Endodermal cell (in vitro differentiated cells): Measurements from ENCODE around the gene XXYLT1. TPM values are rescaled to one million over a fixed set of nuclear protein-coding genes. Genes with fewer than 3 reads are reported as not detected.

Experiments
- DNase-seq: peaks from one replicate; pipeline ENCODE4 v3.0.0-alpha.2; 2017
- H3K27ac ChIP-seq: 2 replicates; pipeline ENCODE4 v1.5.1; 2013; ENCODE audit warnings: mild to moderate bottlenecking, low read depth, low read length, moderate library complexity
- H3K27me3 ChIP-seq: 2 replicates; pipeline ENCODE4 v1.6.1; 2013; ENCODE audit warnings: mild to moderate bottlenecking, low read length, moderate library complexity; ENCODE audit not compliant: insufficient read depth, control insufficient read depth, poor library complexity, severe bottlenecking
- H3K36me3 ChIP-seq: 2 replicates; pipeline ENCODE4 v1.7.0; 2013; ENCODE audit warnings: mild to moderate bottlenecking, low read length, moderate library complexity; ENCODE audit not compliant: control insufficient read depth, insufficient read depth
- H3K4me1 ChIP-seq: one replicate; pipeline ENCODE4 v1.7.0; 2013; ENCODE audit warnings: low read length; ENCODE audit not compliant: control insufficient read depth, insufficient read depth
- H3K4me3 ChIP-seq: 2 replicates; pipeline ENCODE4 v1.5.1; 2013; ENCODE audit warnings: mild to moderate bottlenecking, low read length, moderate library complexity
- H3K9ac ChIP-seq: 2 replicates; pipeline ENCODE4 v1.6.1; 2013; ENCODE audit warnings: mild to moderate bottlenecking, low read length, moderate library complexity; ENCODE audit not compliant: poor library complexity, severe bottlenecking; ENCODE audit errors: extremely low read depth
- H3K9me3 ChIP-seq: 2 replicates; pipeline ENCODE4 v1.6.1; 2013; ENCODE audit warnings: mild to moderate bottlenecking, low read length, moderate library complexity; ENCODE audit not compliant: control insufficient read depth
- H3K27ac Mint-ChIP-seq: 2 replicates; pipeline ENCODE4 v1.8.0; 2020; ENCODE audit warnings: mixed read lengths
- H3K27me3 Mint-ChIP-seq: 2 replicates; pipeline ENCODE4 v1.8.0; 2021; ENCODE audit warnings: mild to moderate bottlenecking, mixed read lengths; ENCODE audit not compliant: insufficient read depth
- H3K36me3 Mint-ChIP-seq: 2 replicates; pipeline ENCODE4 v1.8.0; 2020; ENCODE audit warnings: low read depth, mixed read lengths
- H3K4me1 Mint-ChIP-seq: 2 replicates; pipeline ENCODE4 v1.8.0; 2020; ENCODE audit warnings: mixed read lengths
- H3K4me3 Mint-ChIP-seq: 2 replicates; pipeline ENCODE4 v1.8.0; 2020; ENCODE audit warnings: mild to moderate bottlenecking, moderate library complexity, mixed read lengths
- H3K9me3 Mint-ChIP-seq: 2 replicates; pipeline ENCODE4 v1.8.0; 2020; ENCODE audit warnings: mild to moderate bottlenecking, mixed read lengths
- WGBS, 2 experiments: methylation state at CpG; one replicate each; pipeline versions ENCODE4 v1.1.5 to v1.1.7; 2013; ENCODE audit warnings: missing lambda C conversion rate in 2 of 2, mixed read lengths in 1 of 2; ENCODE audit not compliant: insufficient coverage in 1 of 2, insufficient read length in 1 of 2; 5-methylcytosine and 5-hydroxymethylcytosine counted together
- total RNA-seq, 2 donors: library from RNA; stranded (reverse); fragmentation: NEBNext Ultra II Directional in 1 of 2; extraction: Animal tissue kit (Norgen Biotek cat#: 25700) in 1 of 2; gene quantifications; 2 replicates in 1 of 2; 3 replicates in 1 of 2; pipeline ENCODE4 v1.2.1, GENCODE V29; 2021
- TF ChIP-seq, protein P1 (sequence below): fragments of 200-600 bp; sonication (generic); conservative IDR thresholded peaks from 2 replicates; pipeline ENCODE4 v1.5.0; 2021; ENCODE audit warnings: antibody characterized with exemption, mild to moderate bottlenecking

The XXYLT1 gene
- total RNA-seq, 2 donors from 2014 or later: 35.5 to 38.3 TPM

DNA sequence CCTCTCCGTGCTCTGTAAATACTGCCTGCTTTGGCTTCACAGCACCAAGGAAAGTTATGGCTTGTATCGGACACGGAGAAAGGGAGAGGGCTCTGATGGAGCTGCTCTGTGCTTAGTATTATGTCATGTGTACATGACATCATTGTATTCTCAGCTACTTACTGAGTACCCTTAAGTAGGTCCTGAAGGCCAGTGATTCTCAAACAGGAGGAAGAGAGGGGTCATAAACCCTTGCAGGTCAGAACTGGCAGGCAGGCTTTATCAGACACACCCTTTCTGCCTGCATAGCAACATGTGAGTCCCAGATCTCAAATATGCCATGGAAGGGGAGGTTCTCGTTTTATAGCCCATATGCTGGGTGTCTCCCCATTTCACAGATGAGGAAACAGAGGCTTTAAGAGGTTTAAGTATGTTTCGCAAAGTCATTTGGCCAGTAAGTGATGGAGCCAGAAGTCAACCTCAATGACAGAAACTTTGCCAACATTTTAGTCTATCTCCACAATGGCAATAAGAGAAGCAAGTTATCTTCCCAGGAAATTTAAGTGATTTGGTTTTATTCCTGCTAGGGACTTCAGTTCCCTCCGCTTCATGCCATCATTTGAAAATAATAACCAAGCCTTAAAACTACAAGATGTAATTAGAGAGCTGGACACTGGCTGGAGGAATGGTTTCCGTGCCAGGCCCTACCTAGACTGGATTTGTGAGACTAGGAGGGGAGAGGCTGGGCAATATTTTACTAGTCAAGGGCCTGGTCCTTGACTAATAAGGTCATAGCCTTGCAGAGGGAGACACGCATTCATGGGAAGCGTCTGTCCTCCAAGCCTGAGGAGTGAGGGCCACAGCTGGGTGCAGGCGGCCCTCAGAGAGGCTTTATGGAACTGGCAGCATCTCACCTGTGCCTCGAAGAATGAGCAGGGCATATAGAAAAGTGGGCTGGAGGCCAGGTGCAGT is 133.0 kb downstream of the XXYLT1 start:
- peaks cover 10% of the 10 kb centered on the region for H3K4me1 Mint-ChIP-seq
- peaks cover 25% of the 10 kb centered on the region for H3K36me3 Mint-ChIP-seq
- Histone ChIP-seq H3K9ac (no peak overlapping the region), H3K4me3 (no peak overlapping the region), H3K36me3 (peaks cover 21% of the 10 kb centered on the region), H3K27me3 (no peaks in the 10 kb centered on the region), H3K4me1 (peaks cover 4% of the 10 kb centered on the region), H3K27ac (no peak overlapping the region), H3K9me3 (peaks cover 10% of the 10 kb centered on the region)
- no peak for DNase-seq
- WGBS, 2 experiments: 94 to 99% methylated on average over 10 to 11 of the region's 11 CpGs
- no peak overlapping the region for H3K27ac Mint-ChIP-seq
- TF ChIP-seq, protein P1, sequence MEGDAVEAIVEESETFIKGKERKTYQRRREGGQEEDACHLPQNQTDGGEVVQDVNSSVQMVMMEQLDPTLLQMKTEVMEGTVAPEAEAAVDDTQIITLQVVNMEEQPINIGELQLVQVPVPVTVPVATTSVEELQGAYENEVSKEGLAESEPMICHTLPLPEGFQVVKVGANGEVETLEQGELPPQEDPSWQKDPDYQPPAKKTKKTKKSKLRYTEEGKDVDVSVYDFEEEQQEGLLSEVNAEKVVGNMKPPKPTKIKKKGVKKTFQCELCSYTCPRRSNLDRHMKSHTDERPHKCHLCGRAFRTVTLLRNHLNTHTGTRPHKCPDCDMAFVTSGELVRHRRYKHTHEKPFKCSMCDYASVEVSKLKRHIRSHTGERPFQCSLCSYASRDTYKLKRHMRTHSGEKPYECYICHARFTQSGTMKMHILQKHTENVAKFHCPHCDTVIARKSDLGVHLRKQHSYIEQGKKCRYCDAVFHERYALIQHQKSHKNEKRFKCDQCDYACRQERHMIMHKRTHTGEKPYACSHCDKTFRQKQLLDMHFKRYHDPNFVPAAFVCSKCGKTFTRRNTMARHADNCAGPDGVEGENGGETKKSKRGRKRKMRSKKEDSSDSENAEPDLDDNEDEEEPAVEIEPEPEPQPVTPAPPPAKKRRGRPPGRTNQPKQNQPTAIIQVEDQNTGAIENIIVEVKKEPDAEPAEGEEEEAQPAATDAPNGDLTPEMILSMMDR: no peak
- H3K4me3 Mint-ChIP-seq: no peak overlapping the region
- H3K27me3 Mint-ChIP-seq: no peaks in the 10 kb centered on the region
- H3K9me3 Mint-ChIP-seq: peaks cover 9% of the 10 kb centered on the region

DNA sequence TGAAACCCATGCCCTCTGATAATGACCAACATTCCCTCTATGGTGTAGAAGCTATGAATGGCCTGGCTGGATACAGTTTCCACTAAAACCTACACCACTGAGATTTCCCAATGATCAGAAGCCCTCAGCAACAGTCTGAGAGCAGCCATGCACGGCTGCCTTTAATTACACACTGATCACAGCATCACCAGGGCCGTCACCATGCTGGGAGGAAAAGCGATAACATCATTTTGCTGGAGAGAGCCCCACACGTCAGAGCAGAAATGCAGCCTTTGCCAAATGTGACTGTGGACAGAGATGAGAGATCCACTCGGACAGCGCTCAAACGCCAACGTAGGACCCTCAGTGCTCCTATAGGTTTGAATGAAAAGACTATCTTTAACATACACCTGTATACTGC is 135.0 kb downstream of the XXYLT1 start:
- H3K27me3 ChIP-seq: no peaks in the 10 kb centered on the region
- TF ChIP-seq, protein P1: no peak
- peaks cover 4% of the 10 kb centered on the region for H3K4me1 ChIP-seq
- peaks cover 15% of the 10 kb centered on the region for H3K36me3 ChIP-seq
- Mint-ChIP-seq H3K9me3 (peaks cover 6% of the 10 kb centered on the region), H3K4me1 (peaks cover 10% of the 10 kb centered on the region), H3K27me3 (no peaks in the 10 kb centered on the region), H3K27ac (no peak overlapping the region), H3K36me3 (peaks cover 8% of the 10 kb centered on the region), H3K4me3 (no peak overlapping the region)
- no peak overlapping the region for H3K27ac ChIP-seq
- H3K9ac ChIP-seq: no peak overlapping the region
- no peak overlapping the region for H3K4me3 ChIP-seq
- DNase-seq: no peak
- H3K9me3 ChIP-seq: peaks cover 7% of the 10 kb centered on the region
- 93 to 96% methylated on average over 6 to 8 of the region's 8 CpGs for WGBS, 2 experiments

DNA sequence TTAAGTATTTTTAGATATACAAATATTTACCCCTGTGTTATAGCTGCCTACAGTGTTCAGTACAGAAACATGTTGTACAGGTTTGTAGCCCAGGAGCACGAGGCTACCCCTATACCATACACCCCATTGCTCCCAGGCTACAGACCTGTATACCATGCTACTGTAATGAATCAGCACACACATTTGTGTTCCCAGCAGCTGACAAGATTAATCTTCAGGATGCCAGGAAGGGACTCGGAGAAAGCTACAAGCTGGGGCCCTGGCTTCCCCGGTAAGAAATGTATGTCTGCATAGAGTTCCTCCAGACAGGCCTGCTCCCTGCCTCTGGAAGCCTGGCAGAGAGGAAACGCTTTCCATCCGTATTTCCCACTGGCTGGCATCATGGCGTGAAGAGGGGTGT is 136.5 kb downstream of the XXYLT1 start:
- Mint-ChIP-seq H3K36me3 (no peaks in the 10 kb centered on the region), H3K4me1 (peaks cover 11% of the 10 kb centered on the region), H3K27ac (no peak overlapping the region), H3K27me3 (no peaks in the 10 kb centered on the region), H3K4me3 (no peak overlapping the region), H3K9me3 (no peaks in the 10 kb centered on the region)
- 93% methylated on average over 3 to 6 of the region's 6 CpGs for WGBS, 2 experiments
- H3K4me1 ChIP-seq: peaks cover 4% of the 10 kb centered on the region
- peaks cover 9% of the 10 kb centered on the region for H3K36me3 ChIP-seq
- H3K27ac ChIP-seq: no peak overlapping the region
- DNase-seq: no peak
- TF ChIP-seq, protein P1: no peak
- H3K4me3 ChIP-seq: no peak overlapping the region
- no peaks in the 10 kb centered on the region for H3K27me3 ChIP-seq
- no peaks in the 10 kb centered on the region for H3K9me3 ChIP-seq
- no peak overlapping the region for H3K9ac ChIP-seq
